RWPE2 (cell line): ENCODE measurements around the gene KRTAP5-4.
A peak's percentile ranks its signal among the peaks of the same experiment; 100 is the strongest.

Source experiments
- ATAC-seq: fragments of 200-7000 bp; cut with Tn5 transposase; 3 replicates; pipeline ENCODE4 v1.9.1; 2021; ENCODE audit warnings: low read depth
- DNase-seq: peaks from one replicate; pipeline ENCODE4 v3.0.0-alpha.2; 2020; ENCODE audit warnings: low spot score
- H3K27ac ChIP-seq: fragments of 450-650 bp; 2 replicates; pipeline ENCODE4 v1.5.1; 2017; ENCODE audit warnings: mild to moderate bottlenecking; ENCODE audit not compliant: poor library complexity, severe bottlenecking
- H3K27me3 ChIP-seq: fragments of 250-450 bp; sonication (Bioruptor Pico); 2 replicates; pipeline ENCODE4 v1.5.1; 2021; ENCODE audit warnings: mild to moderate bottlenecking, moderate library complexity; ENCODE audit not compliant: insufficient read depth, poor library complexity, severe bottlenecking
- H3K36me3 ChIP-seq: fragments of 250-450 bp; sonication (Bioruptor Pico); 2 replicates; pipeline ENCODE4 v1.5.1; 2020; ENCODE audit warnings: low read depth, mild to moderate bottlenecking, moderate library complexity
- H3K4me1 ChIP-seq: fragments of 250-450 bp; sonication (Bioruptor Pico); 2 replicates; pipeline ENCODE4 v1.5.1; 2021; ENCODE audit warnings: mild to moderate bottlenecking, moderate library complexity; ENCODE audit not compliant: insufficient read depth, poor library complexity, severe bottlenecking
- H3K4me3 ChIP-seq: fragments of 250-450 bp; sonication (Bioruptor Pico); 2 replicates; pipeline ENCODE4 v1.5.1; 2021; ENCODE audit warnings: mild to moderate bottlenecking, moderate library complexity; ENCODE audit not compliant: severe bottlenecking
- H3K9me3 ChIP-seq: fragments of 250-450 bp; sonication (Bioruptor Pico); 2 replicates; pipeline ENCODE4 v1.5.1; 2021; ENCODE audit warnings: mild to moderate bottlenecking, moderate library complexity; ENCODE audit not compliant: severe bottlenecking
- TF ChIP-seq, protein P1 (sequence below): fragments of 450-650 bp; IDR thresholded peaks from one replicate; pipeline ENCODE4 v1.5.1; 2017; ENCODE audit warnings: mild to moderate bottlenecking, moderate library complexity; ENCODE audit not compliant: poor library complexity, severe bottlenecking

The KRTAP5-4 gene

DNA sequence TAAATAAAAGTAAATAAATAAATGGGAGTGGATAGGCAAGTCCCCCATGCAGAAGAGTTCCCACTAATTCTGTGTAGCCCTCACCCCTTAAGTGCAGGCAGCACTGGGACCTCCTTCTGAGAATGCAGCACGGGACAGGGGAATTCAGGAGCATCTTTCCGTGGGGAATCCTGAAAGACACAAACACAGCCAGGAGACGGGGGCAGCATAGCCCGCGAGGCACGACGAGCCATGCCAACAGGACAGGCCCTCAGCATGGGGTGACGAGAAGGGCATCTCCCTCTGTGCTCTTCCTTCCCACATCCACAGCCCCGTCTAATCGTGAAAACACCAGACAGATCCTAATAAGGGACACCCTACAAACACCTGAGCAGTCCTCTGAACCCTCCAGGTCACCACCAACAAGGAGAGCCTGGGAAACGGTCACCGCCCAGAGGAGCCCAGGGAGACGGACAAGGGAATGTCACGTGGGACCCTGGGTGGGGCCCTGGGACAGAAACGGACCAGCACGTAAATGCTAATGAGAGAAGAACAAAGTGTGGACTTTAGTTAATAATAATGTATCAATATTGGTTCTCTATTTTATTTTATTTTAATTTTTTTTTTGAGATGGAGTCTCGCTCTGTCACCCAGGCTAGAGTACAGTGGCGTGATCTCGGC, 14.5 kb upstream of the KRTAP5-4 start:
- TF ChIP-seq, protein P1, sequence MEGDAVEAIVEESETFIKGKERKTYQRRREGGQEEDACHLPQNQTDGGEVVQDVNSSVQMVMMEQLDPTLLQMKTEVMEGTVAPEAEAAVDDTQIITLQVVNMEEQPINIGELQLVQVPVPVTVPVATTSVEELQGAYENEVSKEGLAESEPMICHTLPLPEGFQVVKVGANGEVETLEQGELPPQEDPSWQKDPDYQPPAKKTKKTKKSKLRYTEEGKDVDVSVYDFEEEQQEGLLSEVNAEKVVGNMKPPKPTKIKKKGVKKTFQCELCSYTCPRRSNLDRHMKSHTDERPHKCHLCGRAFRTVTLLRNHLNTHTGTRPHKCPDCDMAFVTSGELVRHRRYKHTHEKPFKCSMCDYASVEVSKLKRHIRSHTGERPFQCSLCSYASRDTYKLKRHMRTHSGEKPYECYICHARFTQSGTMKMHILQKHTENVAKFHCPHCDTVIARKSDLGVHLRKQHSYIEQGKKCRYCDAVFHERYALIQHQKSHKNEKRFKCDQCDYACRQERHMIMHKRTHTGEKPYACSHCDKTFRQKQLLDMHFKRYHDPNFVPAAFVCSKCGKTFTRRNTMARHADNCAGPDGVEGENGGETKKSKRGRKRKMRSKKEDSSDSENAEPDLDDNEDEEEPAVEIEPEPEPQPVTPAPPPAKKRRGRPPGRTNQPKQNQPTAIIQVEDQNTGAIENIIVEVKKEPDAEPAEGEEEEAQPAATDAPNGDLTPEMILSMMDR, result no peak
- DNase-seq (no peak), ATAC-seq (no peak)
- H3K36me3 ChIP-seq, result no peaks in the 10 kb centered on the region
- no peaks in the 10 kb centered on the region for H3K27me3 ChIP-seq
- no peaks in the 10 kb centered on the region for H3K9me3 ChIP-seq
- no peak overlapping the region for H3K27ac ChIP-seq
- no peak overlapping the region for H3K4me3 ChIP-seq
- peaks cover 4% of the 10 kb centered on the region for H3K4me1 ChIP-seq

GRCh38 chr11:1633864-1634263, 11.9 kb upstream of the KRTAP5-4 start:
- Histone ChIP-seq H3K36me3 (no peaks in the 10 kb centered on the region), H3K9me3 (no peaks in the 10 kb centered on the region), H3K27me3 (peaks cover 5% of the 10 kb centered on the region), H3K4me3 (no peak overlapping the region), H3K27ac (no peak overlapping the region), H3K4me1 (no peaks in the 10 kb centered on the region)
- no peak for DNase-seq
- ATAC-seq, result no peak
- TF ChIP-seq, protein P1, result no peak

- Histone ChIP-seq H3K4me3 (no peak overlapping the region), H3K27me3 (peaks cover 15% of the 10 kb centered on the region), H3K36me3 (no peaks in the 10 kb centered on the region), H3K4me1 (no peaks in the 10 kb centered on the region), H3K9me3 (no peaks in the 10 kb centered on the region), H3K27ac (no peak overlapping the region)
- TF ChIP-seq, protein P1, result no peak
- DNase-seq, result no peak
- ATAC-seq, result no peak
Measured at GRCh38 chr11:1632053-1632714, 10.2 kb upstream of the KRTAP5-4 start.

DNA sequence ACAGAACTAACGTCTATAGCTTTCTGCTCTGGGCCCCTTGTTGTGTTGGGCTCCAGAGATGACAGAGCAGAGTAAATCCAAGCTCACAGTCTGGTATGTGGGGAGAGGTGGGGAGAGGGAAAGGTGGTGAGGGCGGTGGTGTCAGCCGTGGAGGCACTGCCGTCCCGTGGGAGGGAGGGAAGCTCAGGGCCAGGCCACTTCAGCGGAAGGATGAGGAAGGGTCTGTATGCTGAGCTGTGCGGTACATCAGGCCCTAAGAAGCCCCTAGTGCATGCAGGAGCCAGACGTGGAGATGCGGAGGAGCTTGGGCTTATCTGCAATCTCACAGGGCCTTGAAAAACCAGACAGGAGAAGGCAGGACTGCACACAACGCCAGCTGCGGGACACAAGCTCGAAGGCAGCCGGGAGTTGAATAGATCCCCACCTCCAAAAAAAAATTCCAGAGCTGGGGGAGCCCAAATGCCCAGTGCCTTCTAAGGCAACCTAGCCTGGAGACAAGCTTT, 9.2 kb upstream of the KRTAP5-4 start:
- TF ChIP-seq, protein P1, result no peak
- ATAC-seq (no peak), DNase-seq (peak; percentile 19)
- Histone ChIP-seq H3K27me3 (peaks cover 22% of the 10 kb centered on the region), H3K9me3 (no peaks in the 10 kb centered on the region), H3K4me1 (no peaks in the 10 kb centered on the region), H3K27ac (no peak overlapping the region), H3K36me3 (no peaks in the 10 kb centered on the region), H3K4me3 (no peak overlapping the region)

DNA sequence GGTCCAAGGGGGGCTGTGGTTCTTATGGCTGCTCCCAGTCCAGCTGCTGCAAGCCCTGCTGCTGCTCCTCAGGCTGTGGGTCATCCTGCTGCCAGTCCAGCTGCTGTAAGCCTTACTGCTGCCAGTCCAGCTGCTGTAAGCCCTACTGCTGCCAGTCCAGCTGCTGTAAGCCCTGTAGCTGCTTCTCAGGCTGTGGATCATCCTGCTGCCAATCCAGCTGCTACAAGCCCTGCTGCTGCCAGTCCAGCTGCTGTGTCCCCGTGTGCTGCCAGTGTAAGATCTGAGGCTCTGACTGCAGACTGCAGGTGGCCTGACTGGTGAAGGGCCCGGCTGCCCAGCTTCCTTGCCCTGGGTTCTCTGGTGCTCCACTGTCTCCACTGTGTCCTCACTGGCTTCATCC, 8.3 kb upstream of the KRTAP5-4 start:
- Histone ChIP-seq H3K4me3 (no peak overlapping the region), H3K4me1 (no peaks in the 10 kb centered on the region), H3K27me3 (peaks cover 25% of the 10 kb centered on the region), H3K27ac (no peak overlapping the region), H3K9me3 (no peaks in the 10 kb centered on the region), H3K36me3 (no peaks in the 10 kb centered on the region)
- ATAC-seq (no peak), DNase-seq (peak; percentile 14)
- TF ChIP-seq, protein P1, result no peak
